SJCRH30 (cell line): ENCODE results near the gene THAP7. TPM values are rescaled to one million over a fixed set of nuclear protein-coding genes. Genes with fewer than 3 reads are reported as not detected.
A peak's percentile ranks its signal among the peaks of the same experiment; 100 is the strongest.

Source experiments
- DNase-seq, 2 experiments: peaks; one replicate each; pipeline ENCODE4 v3.0.0-alpha.2; 2015 to 2020
- H3K27ac ChIP-seq: fragments of 250-450 bp; sonication (Bioruptor Pico); 2 replicates; pipeline ENCODE4 v1.5.1; 2020; ENCODE audit warnings: mild to moderate bottlenecking, moderate library complexity
- H3K27me3 ChIP-seq: fragments of 250-450 bp; sonication (Bioruptor Pico); 2 replicates; pipeline ENCODE4 v1.5.1; 2020; ENCODE audit warnings: mild to moderate bottlenecking, moderate library complexity
- H3K36me3 ChIP-seq: fragments of 250-450 bp; sonication (Bioruptor Pico); 2 replicates; pipeline ENCODE4 v1.5.1; 2020; ENCODE audit warnings: mild to moderate bottlenecking, moderate library complexity
- H3K4me1 ChIP-seq: fragments of 250-450 bp; sonication (Bioruptor Pico); 2 replicates; pipeline ENCODE4 v1.5.1; 2020; ENCODE audit warnings: mild to moderate bottlenecking, moderate library complexity
- H3K4me3 ChIP-seq: fragments of 250-450 bp; sonication (Bioruptor Pico); 2 replicates; pipeline ENCODE4 v1.5.1; 2020; ENCODE audit warnings: mild to moderate bottlenecking, moderate library complexity
- H3K9me3 ChIP-seq: fragments of 250-450 bp; sonication (Bioruptor Pico); replicated peaks from 2 replicates; pipeline ENCODE4 v1.5.1; 2020; ENCODE audit warnings: mild to moderate bottlenecking, moderate library complexity
- total RNA-seq: library from RNA; depleted of rRNA; stranded (reverse); fragments of >200 nt; shearing (Covaris generic); gene quantifications from 2 replicates; pipeline ENCODE4 v1.2.3, GENCODE V29; 2014

The THAP7 gene
- total RNA-seq, 1 experiment from 2014 or later: 42.1 TPM

DNA sequence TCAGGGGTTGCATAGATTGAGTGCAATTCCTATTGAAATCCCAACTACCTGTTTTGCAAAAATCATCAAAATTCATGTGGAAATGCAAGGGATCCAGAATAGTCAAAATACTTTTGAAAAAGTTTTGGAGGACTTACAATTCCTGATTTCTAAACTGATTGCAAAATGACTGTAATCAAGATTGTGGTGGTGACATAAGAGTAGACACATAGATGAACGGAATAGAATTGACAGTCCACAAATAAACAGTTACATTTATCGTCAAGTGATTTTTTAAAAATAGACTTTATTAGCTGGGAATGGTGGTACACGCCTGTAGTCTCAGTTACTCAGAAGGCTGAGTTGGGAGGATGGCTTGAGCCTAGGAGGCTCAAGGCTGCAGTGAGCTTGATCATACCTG lies 33.1 kb upstream of the THAP7 start:
- H3K9me3 ChIP-seq: no peaks in the 10 kb centered on the region
- peaks cover 19% of the 10 kb centered on the region for H3K4me1 ChIP-seq
- H3K4me3 ChIP-seq: no peak overlapping the region
- H3K27me3 ChIP-seq: no peaks in the 10 kb centered on the region
- no peak for DNase-seq
- no peaks in the 10 kb centered on the region for H3K36me3 ChIP-seq
- H3K27ac ChIP-seq: no peak overlapping the region

DNA sequence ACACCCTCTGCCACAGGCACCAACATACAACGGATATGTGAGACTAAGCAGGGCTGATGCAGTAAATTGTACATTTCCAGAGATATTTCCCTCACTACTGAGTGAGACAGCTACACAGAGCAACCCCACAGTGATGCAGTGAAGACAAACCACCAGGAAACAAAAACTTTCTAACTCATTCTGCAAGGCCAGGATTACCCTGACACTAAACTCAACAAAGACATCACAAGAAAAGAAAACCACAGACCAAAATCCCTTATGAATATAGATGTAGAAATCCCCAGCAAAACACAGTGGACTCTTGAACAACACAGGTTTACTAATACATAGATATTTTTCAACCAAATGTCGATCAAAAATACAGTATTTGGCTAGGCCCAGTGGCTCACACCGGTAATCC lies 32.0 kb upstream of the THAP7 start:
- H3K36me3 ChIP-seq: no peaks in the 10 kb centered on the region
- H3K9me3 ChIP-seq: no peaks in the 10 kb centered on the region
- no peak overlapping the region for H3K27ac ChIP-seq
- peaks cover 16% of the 10 kb centered on the region for H3K4me1 ChIP-seq
- no peak overlapping the region for H3K4me3 ChIP-seq
- H3K27me3 ChIP-seq: no peaks in the 10 kb centered on the region
- no peak for DNase-seq

DNA sequence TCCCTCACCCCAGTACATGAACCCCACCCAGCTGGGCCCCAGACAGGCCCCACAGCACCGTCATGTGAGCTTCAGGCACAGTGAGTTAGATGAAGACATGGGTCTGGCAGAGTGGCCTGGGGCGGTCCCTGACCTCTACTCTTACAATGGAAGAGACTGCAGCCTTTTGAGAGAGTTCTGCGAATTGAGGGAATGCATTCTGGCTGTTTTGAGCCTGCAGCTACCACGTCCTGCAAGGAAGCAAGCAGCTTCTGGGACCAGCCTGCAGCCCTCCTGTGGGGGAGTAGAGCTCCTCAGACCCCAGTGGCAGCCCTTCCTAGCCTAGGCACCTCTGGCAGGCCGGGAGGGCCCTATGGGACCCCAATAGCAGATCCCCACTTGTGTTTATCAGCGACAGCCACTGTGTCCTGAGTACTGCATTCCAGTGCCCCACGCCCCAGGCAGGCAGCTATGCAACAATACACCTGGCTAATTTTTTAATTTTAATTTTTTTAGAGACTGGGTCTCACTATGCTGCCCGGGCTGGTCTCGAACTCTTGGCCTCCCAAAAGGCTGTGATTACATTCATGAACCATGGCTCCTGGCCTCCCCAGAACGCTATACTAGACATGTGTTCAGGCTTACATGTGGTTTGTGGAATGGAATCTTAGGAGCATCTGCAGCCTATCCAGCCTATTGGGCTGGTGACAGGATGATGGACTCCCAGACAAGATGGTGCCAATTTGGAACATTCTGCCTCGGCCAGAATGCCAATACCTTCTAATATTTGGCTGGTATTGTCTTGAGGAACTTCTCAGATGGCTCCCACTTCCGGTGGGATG lies 31.2 kb upstream of the THAP7 start:
- peaks cover 10% of the 10 kb centered on the region for H3K4me1 ChIP-seq
- DNase-seq: no peak
- H3K27ac ChIP-seq: no peak overlapping the region
- H3K36me3 ChIP-seq: no peaks in the 10 kb centered on the region
- no peaks in the 10 kb centered on the region for H3K9me3 ChIP-seq
- no peaks in the 10 kb centered on the region for H3K27me3 ChIP-seq
- H3K4me3 ChIP-seq: no peak overlapping the region

DNA sequence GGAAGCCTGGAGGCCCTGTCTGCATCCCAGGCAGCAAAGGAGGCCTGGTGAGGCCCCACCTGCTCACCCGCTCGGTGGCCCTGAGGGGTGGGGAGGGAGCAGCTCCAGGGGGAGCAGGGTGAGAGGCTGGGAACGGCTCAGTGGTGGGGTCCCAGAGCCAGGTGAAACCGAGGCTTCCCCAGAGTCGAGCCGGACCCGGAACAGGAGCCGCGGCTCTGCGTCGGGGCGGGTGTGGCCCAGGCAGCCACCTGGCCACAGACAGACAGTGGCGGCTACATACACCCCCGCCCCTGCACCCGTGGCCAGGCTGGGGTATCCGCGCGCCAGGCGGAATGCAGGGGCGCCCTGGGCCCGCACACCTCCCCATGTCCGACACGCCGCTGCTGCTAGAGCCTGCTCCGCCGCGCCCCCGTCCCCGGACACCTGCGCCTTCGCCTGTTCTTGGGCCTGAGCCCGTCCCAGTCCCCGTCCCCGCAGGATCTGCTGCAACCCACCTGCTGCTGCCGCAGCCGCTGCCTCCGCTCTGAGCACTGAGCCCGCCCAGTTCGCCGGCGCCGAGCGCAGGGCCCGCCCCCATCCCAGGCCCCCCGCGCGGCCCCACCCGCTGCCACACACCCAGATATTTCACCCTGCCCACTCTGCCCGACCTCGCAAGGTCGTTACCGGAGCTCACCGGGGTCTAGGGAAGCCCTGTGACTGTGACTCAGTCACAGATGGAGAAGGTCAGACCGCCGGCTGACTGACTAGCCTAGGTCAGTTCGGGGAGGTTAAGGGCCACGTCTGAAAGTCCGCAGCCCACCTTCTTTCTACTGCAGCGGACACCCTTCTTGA lies 30.3 kb upstream of the THAP7 start, which contains the start of gene SLC7A4:
Gene SLC7A4, minus strand, starts transcription at position 525 of the 831 bp plus-strand sequence. CDS start 749 bp downstream, outside the sequence.
- DNase-seq: no peak
- Histone ChIP-seq H3K27me3 (no peaks in the 10 kb centered on the region), H3K4me1 (peaks cover 6% of the 10 kb centered on the region), H3K4me3 (no peak within 1 kb of the TSS), H3K9me3 (no peaks in the 10 kb centered on the region), H3K27ac (no peak within 1 kb of the TSS), H3K36me3 (no peaks in the 10 kb centered on the region)

DNA sequence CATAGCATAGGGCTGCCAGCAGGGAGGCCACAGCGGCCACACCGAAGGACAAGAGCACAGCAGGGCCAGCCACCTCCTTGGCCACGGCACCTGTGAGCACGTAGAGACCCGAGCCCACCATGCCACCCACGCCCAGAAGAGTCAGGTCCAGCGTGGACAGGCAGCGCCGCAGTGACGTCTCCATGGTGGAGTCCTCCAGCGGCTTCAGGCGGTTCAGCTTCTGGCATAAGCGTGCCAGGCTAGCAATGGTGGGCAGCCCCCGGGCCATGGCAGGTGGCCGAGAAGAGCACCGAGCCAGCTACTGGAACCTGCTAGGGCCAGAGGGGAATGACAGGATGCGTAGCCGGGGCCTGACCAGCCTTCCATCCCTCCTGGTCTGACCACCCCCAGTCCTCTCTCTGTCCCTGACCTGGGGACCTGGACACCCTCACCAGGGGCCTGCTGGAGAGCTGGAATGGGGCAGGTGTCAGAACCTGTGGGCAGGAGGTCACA lies 29.7 kb upstream of the THAP7 start:
- Histone ChIP-seq H3K4me1 (peaks cover 9% of the 10 kb centered on the region), H3K4me3 (no peak overlapping the region), H3K27ac (no peak overlapping the region), H3K36me3 (no peaks in the 10 kb centered on the region), H3K9me3 (no peaks in the 10 kb centered on the region), H3K27me3 (no peaks in the 10 kb centered on the region)
- no peak for DNase-seq

DNA sequence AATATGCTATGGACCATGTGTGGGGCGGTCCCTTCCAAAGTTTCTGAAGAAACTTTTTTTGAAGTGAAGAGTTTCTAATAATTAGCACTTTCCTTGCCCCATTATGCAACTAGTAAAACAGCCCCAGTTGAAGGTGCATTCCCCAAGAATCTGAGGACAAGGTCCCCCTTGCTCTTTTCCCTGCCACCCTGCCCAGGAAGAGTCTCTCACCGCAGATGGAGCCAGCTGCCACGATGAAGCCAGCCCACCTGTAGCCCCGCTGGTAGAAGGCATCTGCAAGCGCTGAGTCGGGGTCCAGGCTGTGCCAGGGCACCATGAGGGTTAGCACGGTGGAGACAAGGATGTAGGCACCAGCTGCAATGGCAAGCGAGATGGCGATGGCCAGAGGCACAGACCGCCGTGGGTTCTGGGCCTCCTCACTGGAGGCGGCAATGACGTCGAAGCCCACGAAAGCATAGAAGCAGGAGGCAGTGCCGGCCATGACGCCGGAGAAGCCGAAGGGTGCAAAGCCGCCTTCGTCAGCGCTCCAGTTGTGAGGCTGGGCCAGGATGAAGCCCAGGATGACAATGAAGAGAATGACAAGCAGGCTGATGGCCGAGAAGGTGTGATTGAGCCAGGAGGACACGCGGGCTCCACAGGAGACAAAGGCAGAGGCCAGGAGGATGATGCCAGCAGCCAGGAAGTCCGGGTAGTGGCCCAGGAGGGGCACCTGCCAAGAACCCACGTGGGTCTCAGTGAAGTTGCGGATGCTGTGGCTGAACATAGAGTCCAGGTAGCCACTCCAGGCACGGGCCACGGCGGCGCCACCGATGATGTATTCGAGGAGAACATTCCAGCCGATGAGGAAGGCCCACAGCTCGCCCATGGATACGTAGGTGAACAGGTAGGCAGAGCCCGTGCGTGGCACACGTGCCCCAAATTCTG lies 29.0 kb upstream of the THAP7 start:
- Histone ChIP-seq H3K27me3 (no peaks in the 10 kb centered on the region), H3K27ac (no peak overlapping the region), H3K9me3 (no peaks in the 10 kb centered on the region), H3K4me3 (no peak overlapping the region), H3K4me1 (peaks cover 9% of the 10 kb centered on the region), H3K36me3 (no peaks in the 10 kb centered on the region)
- DNase-seq: no peak

DNA sequence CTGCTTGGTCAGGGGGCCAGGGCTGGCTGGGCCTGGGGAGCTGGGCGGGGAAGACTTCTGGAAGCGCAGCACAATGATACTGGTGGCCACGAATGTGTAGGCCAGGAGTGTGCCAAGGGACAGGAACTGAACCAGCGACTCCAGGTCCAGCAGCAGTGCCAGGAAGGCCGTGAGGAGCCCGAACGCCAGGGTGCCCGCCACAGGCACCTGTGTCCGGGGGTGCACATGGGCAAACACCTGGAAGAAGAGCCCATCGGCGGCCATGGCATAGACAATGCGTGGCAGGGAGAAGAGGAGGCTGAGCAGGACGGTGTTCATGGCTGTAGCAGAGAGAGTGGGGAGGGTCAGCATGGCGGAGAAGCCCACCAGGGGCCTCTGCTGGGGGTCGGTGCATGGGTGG lies 28.1 kb upstream of the THAP7 start:
- Histone ChIP-seq H3K4me1 (peaks cover 9% of the 10 kb centered on the region), H3K27ac (no peak overlapping the region), H3K4me3 (no peak overlapping the region), H3K9me3 (no peaks in the 10 kb centered on the region), H3K36me3 (no peaks in the 10 kb centered on the region), H3K27me3 (no peaks in the 10 kb centered on the region)
- DNase-seq: no peak

DNA sequence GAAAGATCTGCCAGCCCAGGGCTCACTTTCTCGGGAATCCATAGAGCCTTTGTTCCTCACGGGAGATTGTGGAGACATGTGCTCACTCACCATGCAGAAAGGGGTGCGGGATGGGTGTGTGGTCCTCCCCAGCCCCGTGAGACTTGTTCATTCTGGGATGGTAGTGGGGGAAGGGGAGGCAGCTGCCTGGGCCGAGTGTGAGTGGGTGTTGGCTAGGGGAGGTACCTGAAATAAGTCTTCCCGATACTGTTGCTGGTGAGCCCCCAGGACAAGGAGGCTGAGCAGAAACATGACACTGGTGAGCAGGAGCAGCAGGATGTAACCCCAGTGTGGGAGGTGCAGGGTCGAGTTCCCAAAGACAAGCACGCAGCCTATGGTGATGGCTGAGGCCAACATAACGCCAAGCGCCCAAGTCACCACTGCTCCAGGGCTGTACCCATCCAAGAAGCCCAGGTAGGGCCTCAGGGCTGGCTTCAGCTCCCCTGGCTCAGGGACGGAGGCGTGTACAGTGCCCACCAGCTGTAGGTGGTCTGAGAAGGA lies 27.6 kb upstream of the THAP7 start:
- Histone ChIP-seq H3K36me3 (no peaks in the 10 kb centered on the region), H3K27ac (no peak overlapping the region), H3K4me1 (peaks cover 9% of the 10 kb centered on the region), H3K27me3 (no peaks in the 10 kb centered on the region), H3K4me3 (no peak overlapping the region), H3K9me3 (no peaks in the 10 kb centered on the region)
- DNase-seq: no peak

DNA sequence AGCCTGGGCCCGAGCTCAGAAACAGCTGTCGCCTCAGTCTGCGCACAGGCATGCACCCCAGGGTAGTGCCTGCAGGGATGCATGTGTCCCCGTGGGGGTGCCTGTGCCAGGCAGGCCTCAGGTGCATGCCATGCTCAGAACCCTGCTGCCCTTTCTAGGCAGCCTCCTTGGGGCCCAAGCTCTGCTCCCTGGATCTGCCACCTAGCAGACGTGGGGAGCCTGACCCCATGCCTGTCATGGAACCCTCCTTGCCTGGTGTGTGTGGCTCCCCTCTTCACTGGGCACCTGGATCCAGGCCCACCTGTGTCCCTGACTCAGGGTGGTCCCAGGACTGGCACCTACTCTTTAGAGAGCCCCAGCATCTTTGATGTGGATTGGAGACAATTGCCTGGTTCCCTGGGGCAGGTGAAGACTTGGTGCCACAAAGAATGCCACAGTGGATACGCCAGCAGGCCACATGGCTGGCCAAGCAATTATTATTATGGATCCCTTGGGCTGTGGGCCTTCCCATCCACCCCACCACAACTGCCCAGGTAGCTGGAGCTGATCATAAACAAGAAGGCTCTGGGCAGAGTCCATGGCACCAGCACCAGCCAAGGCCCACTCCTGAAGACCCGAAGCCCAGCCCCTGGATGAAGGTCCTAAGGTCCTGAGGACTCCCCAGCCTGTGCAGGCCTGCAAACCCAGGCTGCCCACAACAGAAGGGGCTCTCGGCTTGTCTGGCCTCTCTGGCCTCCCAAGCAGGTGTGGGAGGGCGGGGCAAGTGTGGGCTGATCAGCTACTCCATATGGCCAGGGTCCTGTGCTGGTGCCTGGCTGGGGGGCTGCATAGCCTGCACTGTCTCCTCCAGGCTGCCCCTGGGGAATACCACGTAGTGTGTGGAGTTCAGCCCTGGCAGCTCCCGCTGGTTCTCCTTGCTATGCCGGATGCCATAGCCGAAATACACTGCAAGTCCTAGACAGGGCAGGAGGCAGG lies 26.6 kb upstream of the THAP7 start:
- no peak overlapping the region for H3K27ac ChIP-seq
- no peaks in the 10 kb centered on the region for H3K36me3 ChIP-seq
- no peak for DNase-seq
- H3K4me1 ChIP-seq: peaks cover 9% of the 10 kb centered on the region
- H3K9me3 ChIP-seq: no peaks in the 10 kb centered on the region
- H3K27me3 ChIP-seq: no peaks in the 10 kb centered on the region
- H3K4me3 ChIP-seq: no peak overlapping the region

DNA sequence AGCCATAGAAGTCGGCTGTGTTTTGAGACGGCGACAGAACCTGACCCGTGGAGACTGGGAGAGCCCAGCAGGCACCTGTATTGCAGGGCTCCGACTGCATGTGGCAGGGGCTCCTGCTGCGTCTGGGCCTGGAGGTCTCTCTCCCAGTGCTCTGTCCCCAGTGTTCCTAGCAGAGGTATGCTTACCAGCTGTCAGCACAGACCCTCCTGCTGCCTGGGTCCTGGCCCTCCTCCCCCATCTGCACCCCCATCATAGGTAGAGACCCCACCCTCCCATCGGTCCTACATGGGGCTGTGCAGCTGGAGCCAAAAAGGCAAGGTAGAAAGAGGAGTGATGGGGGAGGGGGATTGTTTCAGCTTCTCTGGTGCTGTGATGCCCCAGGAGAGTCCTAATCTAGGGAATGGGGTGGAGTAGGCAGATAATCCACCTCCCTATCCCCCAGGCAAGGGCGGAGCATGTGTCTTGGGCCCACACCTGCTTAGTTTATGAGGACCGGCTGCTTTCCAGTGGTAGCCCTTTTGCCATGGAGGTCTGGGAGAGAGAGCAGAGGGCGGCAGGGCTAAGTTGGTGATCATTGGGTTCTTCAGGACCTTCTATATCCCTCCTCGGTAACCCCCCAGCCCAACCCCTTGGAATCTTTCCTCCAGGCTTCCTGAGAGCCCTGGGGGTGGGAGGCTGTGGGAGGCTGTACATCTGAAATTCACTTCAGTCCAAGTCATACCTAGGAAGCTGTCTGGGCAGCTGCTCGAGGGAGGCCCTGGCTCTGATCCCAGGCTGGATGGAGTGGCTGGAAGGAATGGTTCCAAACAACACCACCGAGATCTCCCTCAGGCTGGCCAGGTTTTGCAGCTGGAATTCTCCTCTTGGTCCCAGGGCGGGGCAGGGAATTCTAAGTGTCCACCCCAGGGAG lies 25.1 kb upstream of the THAP7 start:
- H3K27me3 ChIP-seq: no peaks in the 10 kb centered on the region
- H3K4me1 ChIP-seq: peaks cover 9% of the 10 kb centered on the region
- no peak overlapping the region for H3K27ac ChIP-seq
- no peaks in the 10 kb centered on the region for H3K36me3 ChIP-seq
- peak; percentile 32 to 46 for DNase-seq
- no peak overlapping the region for H3K4me3 ChIP-seq
- H3K9me3 ChIP-seq: no peaks in the 10 kb centered on the region

DNA sequence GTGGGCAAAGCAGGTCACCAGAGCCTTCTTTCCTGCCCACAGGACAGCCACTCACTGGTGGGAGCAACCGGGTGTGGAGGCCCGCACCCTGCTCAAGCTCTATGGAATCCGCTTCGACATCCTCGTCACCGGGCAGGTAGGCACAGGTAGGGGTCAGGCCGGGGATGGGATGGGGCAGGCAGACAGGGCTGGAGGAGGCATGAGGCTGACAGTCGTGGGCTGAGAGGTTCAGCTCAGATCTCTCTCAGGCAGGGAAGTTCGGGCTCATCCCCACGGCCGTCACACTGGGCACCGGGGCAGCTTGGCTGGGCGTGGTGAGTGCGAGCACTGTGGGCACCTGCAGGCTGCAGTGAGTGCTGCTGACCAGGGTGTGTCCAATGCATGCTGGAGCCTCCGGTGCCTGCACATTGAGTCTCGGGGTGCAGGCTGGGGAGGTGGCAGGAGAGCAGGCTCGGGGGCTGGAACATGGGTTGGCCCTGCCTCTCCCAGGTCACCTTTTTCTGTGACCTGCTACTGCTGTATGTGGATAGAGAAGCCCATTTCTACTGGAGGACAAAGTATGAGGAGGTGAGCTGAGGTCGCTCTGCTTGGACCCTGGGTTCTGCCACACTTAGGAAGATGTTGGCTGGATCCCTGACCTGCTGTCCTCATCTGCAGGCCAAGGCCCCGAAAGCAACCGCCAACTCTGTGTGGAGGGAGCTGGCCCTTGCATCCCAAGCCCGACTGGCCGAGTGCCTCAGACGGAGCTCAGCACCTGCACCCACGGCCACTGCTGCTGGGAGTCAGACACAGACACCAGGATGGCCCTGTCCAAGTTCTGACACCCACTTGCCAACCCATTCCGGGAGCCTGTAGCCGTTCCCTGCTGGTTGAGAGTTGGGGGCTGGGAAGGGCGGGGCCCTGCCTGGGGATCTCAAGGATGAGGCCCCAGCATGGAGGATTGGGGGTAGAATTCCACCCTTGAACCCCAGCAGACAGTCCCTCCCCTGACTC lies 24.1 kb upstream of the THAP7 start:
- Histone ChIP-seq H3K27me3 (no peaks in the 10 kb centered on the region), H3K4me1 (peaks cover 9% of the 10 kb centered on the region), H3K9me3 (no peaks in the 10 kb centered on the region), H3K27ac (no peak overlapping the region), H3K36me3 (no peaks in the 10 kb centered on the region), H3K4me3 (no peak overlapping the region)
- no peak for DNase-seq

DNA sequence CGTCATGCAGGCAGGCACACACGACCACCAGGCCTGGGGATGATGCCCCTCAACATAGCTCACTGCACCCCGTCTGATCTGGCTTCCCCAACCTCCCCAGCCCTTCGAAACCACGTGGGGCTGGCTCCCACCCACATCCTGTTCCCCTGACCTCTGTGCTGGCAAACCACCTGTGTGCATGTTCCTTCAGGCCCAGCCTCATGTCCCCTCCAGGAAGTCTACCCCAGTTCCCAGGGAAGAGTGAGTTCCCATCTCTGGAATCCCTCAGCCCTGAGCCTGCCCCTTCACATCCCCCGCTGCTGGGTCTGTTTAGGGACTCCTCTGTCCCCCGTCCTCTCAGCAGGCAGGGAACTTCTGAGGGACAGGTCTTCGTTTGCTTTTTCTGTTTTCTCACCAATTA lies 23.3 kb upstream of the THAP7 start:
- peaks cover 9% of the 10 kb centered on the region for H3K4me1 ChIP-seq
- no peak overlapping the region for H3K27ac ChIP-seq
- no peaks in the 10 kb centered on the region for H3K27me3 ChIP-seq
- no peak overlapping the region for H3K4me3 ChIP-seq
- DNase-seq: no peak
- H3K9me3 ChIP-seq: no peaks in the 10 kb centered on the region
- no peaks in the 10 kb centered on the region for H3K36me3 ChIP-seq
